CD4-positive, alpha-beta T cell treated with Interleukin-15 for 1 hour (primary cell): ENCODE results near the gene LCE1E.

ENCODE experiments used
- DNase-seq: peaks from one replicate; pipeline ENCODE4 v3.0.0-alpha.2; 2020

LCE1E gene

DNA sequence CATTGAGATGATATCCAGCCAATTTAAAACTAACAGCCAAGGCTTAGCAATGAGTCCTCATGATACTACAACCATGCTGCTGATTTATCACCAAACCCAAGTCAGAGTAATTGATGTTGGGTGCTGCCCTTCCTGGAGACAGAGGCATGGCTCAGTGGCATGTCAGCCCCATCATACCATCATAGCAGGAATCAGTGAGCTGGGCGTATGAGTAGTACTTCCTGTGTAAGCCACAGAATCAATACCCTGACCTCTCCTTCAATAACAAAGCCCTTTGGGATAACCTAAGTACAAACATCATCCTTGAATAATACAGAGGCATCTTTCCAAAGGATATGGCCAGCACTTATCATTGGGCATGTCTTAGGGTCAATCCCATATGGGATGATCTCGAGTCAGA is 3.0 kb upstream of the LCE1E start:
- DNase-seq, result no peak

DNA sequence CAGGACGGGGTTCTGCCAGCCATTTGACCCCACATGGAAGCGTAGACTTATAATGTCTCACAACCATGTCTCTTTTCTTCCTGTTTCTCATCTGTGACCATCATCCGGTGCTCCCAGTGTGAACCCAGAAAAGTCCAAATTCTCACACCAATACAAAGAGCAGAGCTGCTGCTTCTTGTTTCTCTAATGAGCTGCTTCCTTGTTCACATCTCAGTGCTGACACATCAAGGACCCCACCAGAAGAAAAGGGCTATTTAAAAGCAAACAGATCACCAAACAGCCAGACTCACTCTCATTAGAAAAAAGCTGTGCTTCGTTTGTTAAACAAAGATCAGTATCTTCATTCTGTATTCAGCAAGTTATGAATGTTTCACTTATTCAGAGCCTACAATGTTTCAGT is 9.6 kb downstream of the LCE1E start:
- no peak for DNase-seq

DNA sequence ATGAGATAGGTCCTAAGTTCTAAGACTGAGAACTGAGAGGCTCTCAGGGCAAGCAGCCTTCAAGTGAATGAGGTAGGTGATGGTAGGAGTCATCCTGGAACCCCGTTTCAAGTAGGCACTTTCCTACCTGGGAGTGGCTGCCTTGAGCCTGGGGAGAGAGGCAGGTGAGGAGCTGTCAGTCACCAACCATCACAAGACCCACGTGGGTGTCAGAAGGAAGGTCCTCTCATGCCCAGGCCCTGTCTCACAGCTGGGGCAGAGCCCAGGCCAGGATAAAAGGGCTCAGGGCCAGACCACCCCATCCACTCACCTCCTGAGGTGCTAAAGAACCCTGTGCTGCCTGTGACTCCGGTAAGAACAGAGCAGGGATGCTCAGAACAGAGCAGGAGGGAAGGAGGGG is 10.4 kb downstream of the LCE1E start, which contains the start of gene LCE1D:
Gene LCE1D, plus strand, starts transcription at position 301 of the 400 bp plus-strand sequence. CDS start 1,074 bp downstream, outside the sequence.
- DNase-seq, result no peak

DNA sequence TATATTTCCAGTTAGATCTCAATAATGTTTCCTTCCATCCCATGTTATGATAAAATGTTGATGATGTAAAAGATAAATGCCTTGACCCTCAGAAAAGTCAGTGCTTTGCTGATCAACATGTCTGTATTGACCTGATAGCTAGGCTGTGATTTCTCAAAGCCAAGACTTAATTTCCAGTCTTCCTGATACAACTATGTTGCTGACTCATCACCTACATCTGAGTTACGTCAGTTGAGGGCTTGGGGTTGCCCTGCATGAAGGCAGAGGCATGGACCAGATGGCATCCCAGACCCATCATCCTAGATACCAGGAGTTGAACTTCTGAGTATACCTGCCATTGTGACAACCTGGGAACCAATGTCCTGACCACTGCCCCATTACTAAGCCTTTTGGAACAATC is 15.3 kb downstream of the LCE1E start:
- DNase-seq, result no peak

DNA sequence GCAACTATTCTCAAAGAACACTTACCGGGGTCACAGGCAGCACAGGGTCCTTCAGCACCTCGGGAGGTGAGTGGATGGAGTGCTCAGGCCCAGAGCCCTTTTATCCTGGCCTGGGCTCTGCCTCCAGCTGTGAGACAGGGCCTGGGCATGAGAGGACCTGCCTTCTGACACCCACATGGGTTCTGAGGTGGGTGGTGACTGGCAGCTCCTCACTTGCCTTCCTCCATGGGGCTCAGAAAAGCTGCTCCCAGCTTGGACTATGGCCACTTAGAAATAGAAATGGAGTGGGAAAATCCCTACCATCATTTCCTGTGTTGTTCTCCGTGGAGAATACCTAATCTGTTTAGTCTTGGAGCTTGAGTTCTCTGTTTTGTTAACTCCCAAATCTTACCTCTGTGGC is 20.5 kb downstream of the LCE1E start, which contains the start of gene LCE1C:
Gene LCE1C, minus strand, starts transcription at position 76 of the 400 bp plus-strand sequence. CDS start 1,173 bp downstream, outside the sequence.
- no peak for DNase-seq

DNA sequence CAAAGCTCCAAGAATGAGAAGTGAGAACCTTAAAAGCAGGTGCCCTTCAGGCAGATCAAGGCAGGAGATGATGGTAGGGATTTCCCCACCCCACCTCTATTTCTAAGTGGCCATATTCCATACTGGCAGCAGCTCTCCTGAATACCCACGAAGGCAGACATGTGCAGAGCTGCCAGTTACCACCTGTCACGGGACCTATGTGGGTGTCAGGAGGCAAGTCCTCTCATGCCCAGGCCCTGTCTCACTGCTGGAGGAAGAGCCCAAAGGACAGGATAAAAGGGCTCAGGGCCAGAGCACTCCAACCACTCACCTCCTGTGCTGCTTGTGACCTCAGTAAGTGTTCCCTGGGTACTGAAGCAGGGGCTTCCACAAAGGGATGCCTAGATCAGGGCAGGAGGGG is 25.0 kb downstream of the LCE1E start:
- DNase-seq, result no peak

DNA sequence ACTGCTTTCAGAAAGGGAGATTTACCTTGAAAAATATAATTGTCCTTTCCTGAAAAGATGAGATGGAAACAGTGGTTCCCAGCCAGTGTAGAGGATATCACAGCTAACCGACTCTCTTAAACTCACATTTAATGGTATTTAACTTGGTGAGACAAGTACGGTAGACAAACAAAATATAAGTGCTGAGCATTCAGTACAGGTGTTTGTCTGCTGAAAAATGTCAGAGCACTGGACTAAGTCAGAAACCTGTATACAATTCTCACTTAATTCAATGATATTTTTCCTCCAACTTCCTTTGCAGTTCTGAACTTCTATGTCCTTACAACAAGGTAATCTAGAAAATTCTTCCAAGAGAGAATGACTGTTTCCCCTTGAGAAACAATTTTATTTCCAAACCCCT is 25.6 kb downstream of the LCE1E start, which contains the start of gene LCE1B:
Gene LCE1B, plus strand, starts transcription at position 301 of the 400 bp plus-strand sequence. CDS start 476 bp downstream, outside the sequence.
- no peak for DNase-seq

DNA sequence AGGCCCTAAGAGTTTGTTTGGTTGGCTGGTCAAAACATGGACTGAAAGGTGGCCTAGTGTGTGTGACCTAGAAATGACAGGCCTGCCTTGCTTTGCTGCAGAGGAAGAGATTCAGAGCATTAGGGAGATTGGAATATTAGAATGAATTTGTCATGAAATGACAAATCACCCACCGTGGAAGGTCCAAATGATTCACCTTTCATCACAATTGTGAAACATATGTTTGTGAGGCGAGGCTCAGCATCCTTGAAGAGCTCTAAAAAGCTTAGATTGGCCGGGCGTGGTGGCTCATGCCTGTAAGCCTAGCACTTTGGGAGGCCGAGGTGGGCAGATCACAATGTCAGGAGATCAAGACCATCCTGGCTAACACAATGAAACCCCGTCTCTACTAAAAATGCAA is 31.3 kb downstream of the LCE1E start:
- no peak for DNase-seq

DNA sequence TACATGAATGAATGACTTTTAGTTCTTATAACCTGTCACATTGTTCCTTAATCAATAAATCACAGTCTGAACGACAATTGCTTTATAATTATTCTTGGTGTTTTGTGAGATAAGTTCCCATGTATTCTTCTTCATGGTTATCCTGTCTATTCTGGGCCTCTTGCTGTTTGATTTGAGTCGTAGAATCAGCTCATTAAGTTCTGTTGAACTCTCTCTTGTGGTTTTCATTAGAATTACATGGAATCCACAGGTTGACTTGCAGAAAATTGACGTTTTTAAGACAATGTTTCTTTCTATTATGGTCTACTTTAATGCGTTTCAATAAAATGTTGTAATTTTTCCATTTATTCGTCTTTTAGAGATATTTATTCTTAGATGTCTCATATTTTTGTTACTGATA is 37.2 kb downstream of the LCE1E start:
- DNase-seq, result no peak

DNA sequence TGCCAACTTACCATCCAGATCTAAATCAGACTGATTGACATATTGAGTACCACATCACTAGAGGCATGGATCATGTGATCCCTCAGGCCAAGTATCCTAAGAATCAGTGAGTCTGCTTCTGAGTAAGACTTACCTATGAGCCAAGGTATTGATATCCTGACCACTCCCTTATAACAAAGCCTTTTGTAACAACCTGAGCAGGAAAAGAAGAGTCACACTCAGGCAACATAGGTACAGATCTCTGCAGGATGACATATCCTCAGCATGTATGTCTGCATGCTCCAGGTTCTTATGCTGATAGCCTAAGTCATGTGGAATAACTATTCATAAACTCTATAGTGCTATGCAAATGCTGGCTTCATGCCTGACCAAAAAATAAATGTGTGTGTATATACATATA is 38.9 kb downstream of the LCE1E start:
- no peak for DNase-seq

DNA sequence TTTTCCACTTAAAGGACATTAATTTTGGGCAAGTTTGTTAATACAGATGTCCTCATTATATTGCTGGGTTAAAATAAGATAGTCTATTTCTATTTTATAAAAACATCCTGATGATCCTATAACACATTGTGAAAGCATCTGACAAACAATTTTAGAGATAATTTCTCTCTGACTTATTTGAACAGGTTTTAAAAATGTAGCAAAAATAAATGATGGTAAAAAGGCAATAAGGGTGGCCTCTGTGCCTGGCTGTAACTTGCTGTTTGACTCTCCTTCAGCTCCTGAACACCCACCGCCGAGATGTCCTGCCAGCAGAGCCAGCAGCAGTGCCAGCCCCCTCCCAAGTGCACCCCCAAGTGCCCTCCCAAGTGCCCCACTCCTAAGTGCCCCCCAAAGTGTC is 41.1 kb downstream of the LCE1E start, which contains the start of gene LCE1A:
Gene LCE1A, plus strand, starts transcription at position 301 of the 400 bp plus-strand sequence. Its CDS starts 0 bp downstream, at position 301.
- no peak for DNase-seq

DNA sequence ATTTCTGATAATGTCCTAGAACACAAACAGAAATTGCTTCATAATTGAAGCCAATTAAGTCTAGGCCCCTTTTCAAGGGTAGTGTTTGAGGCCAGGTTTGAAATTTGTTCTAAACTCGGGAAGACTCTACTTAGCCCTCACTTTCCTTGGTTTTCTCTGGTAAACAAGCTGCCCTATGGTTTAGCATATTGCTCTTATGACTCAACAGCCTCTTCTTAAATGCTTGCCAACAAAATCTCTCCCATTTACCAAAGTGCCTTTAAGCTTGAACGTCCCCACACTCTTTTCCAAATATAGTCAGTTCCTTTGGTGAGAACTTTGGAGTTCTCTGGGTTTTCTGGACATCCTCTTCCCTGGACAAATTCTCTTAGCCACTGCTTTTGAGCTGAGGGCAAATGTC is 50.8 kb downstream of the LCE1E start:
- no peak for DNase-seq
